GM20000 (cell line): ENCODE results near the gene HOXB13.

Source experiments
- DNase-seq: peaks from one replicate; pipeline ENCODE4 v3.0.0; 2012; ENCODE audit warnings: low spot score
- CTCF ChIP-seq: IDR thresholded peaks from 2 replicates; pipeline ENCODE4 v1.5.1; 2012; ENCODE audit warnings: mild to moderate bottlenecking, control low read depth; ENCODE audit errors: extremely low read depth, missing control alignments

HOXB13 gene

GRCh38 chr17:48678141-48678971 lies 50.2 kb downstream of the HOXB13 start:
- TF ChIP-seq CTCF: peak; percentile 94
- peak; percentile 86 for DNase-seq

- no peak for TF ChIP-seq CTCF
Observed at GRCh38 chr17:48676963-48677558, 51.5 kb downstream of the HOXB13 start.

More at GRCh38 chr17:48676963-48677558, 51.5 kb downstream of the HOXB13 start:
- no peak for DNase-seq
